Measurements from ENCODE around the gene ELMOD1.

ELMOD1 gene

GRCh38 chr11:107621081-107621480 is 30.1 kb downstream of the ELMOD1 start (continued):
- TF ChIP-seq ZFP3 (tag by site-specific recombination; IDR thresholded peaks at IDR 0.05; ENCODE audit: low read depth), result no peak
- TF ChIP-seq ATF2 (tag by site-specific recombination; IDR thresholded peaks at IDR 0.05; ENCODE audit: low read depth), result no peak
- TF ChIP-seq ZNF169 (tag by site-specific recombination; IDR thresholded peaks at IDR 0.05), result no peak
- no peak for TF ChIP-seq ZNF473 (tag by site-specific recombination; IDR thresholded peaks at IDR 0.05)
- TF ChIP-seq BCL11A (tag by site-specific recombination; IDR thresholded peaks at IDR 0.05; ENCODE audit: low read depth), result no peak
- TF ChIP-seq ZNF585B (tag by site-specific recombination; IDR thresholded peaks at IDR 0.05), result no peak
- no peak for TF ChIP-seq ZNF580 (tag by site-specific recombination; IDR thresholded peaks at IDR 0.05)
- no peak for TF ChIP-seq BCL11B (tag by site-specific recombination; IDR thresholded peaks at IDR 0.05; ENCODE audit: low read depth)
- no peak for TF ChIP-seq ZNF112 (tag by site-specific recombination; IDR thresholded peaks at IDR 0.05)
- TF ChIP-seq ZNF37A (tag by site-specific recombination; IDR thresholded peaks at IDR 0.05), result no peak

- TF ChIP-seq PRDM2 (tag by site-specific recombination; IDR thresholded peaks at IDR 0.05; ENCODE audit: borderline replicate concordance) (no peak), HOXC10 (CRISPR knock-in tag; IDR thresholded peaks at IDR 0.05) (no peak), ZBTB7A (tag by site-specific recombination; IDR thresholded peaks at IDR 0.05; ENCODE audit: low read depth) (no peak), ZNF514 (tag by site-specific recombination; IDR thresholded peaks at IDR 0.05) (no peak), ZSCAN18 (tag by site-specific recombination; IDR thresholded peaks at IDR 0.05) (no peak), ZFP69B (tag by site-specific recombination; IDR thresholded peaks at IDR 0.05) (no peak), ZBTB1 (tag by site-specific recombination; IDR thresholded peaks at IDR 0.05) (no peak), ZNF544 (tag by site-specific recombination; IDR thresholded peaks at IDR 0.05) (no peak), ZNF23 (tag by site-specific recombination; IDR thresholded peaks at IDR 0.05; ENCODE audit: borderline replicate concordance) (no peak)
- Histone ChIP-seq H3K4me1 (ENCODE audit: control insufficient read depth, insufficient read depth, low read length) (no peaks in the 10 kb centered on the region), H3K4me3 (ENCODE audit: low read depth, low read length) (no peak overlapping the region), H3K9me3 (ENCODE audit: control insufficient read depth, insufficient read depth, low read depth, low read length) (no peaks in the 10 kb centered on the region), H3K27ac (ENCODE audit: extremely low read depth, low read depth, low read length) (no peak overlapping the region), H3K36me3 (ENCODE audit: control insufficient read depth in 2 of 2, insufficient read depth in 1 of 2, low read length in 2 of 2) (no peaks in the 10 kb centered on the region)
- ChIA-PET POLR2A (no interaction called here), CTCF (interaction anchor here (0.5 to 1.1 kb wide), 3 partner anchors 37 to 74 kb away, joined by 3 to 4 read pairs (median 3); no protein-coding TSS in a partner anchor)
Measured at GRCh38 chr11:107623183-107623582, 32.2 kb downstream of the ELMOD1 start.
